GM21576 (cell line): ENCODE measurements around the gene PCDHGB3.
A peak's percentile ranks its signal among the peaks of the same experiment; 100 is the strongest.
"Not testable (repeated sequence)": the region's sequence is repeated elsewhere in the genome, so short reads cannot be mapped to it uniquely, and the experiment has no call there.

Experiments
- ATAC-seq: cut with Tn5 transposase; IDR thresholded peaks from one replicate; pipeline ENCODE4 v1.9.1; 2021; ENCODE audit warnings: mild to moderate bottlenecking, moderate library complexity; ENCODE audit not compliant: unreplicated experiment

Gene PCDHGB3

DNA sequence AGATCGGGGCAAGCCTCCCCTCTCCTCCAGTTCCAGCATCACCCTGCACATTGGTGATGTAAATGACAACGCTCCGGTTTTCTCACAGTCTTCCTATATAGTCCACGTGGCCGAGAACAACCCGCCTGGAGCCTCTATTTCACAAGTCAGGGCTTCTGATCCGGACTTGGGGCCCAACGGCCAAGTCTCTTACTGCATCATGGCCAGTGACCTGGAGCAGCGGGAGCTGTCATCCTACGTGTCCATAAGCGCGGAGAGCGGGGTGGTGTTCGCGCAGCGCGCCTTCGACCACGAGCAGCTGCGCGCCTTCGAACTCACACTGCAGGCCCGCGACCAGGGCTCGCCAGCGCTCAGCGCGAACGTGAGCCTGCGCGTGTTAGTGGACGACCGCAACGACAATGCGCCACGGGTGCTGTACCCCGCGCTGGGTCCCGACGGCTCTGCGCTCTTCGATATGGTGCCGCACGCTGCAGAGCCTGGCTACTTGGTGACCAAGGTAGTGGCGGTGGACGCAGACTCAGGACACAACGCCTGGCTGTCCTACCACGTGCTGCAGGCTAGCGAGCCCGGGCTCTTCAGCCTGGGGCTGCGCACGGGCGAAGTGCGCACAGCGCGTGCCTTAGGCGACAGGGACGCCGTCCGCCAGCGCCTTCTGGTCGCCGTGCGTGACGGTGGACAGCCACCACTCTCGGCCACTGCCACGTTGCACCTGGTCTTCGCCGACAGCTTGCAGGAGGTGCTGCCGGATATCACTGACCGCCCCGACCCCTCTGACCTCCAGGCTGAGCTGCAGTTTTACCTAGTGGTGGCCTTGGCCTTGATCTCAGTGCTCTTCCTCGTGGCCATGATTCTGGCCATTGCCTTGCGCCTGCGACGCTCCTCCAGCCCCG lies 19.4 kb downstream of the PCDHGB3 start:
- ATAC-seq, result no peak

- no peak for ATAC-seq
Observed at GRCh38 chr5:141392429-141393198, 22.6 kb downstream of the PCDHGB3 start, which contains the start of gene PCDHGA8. PCDHGA8 (plus strand) TSS chr5:141392633; CDS start chr5:141392814, 181 bp downstream.

GRCh38 chr5:141393267-141393666 lies 23.2 kb downstream of the PCDHGB3 start:
- ATAC-seq, result no peak

DNA sequence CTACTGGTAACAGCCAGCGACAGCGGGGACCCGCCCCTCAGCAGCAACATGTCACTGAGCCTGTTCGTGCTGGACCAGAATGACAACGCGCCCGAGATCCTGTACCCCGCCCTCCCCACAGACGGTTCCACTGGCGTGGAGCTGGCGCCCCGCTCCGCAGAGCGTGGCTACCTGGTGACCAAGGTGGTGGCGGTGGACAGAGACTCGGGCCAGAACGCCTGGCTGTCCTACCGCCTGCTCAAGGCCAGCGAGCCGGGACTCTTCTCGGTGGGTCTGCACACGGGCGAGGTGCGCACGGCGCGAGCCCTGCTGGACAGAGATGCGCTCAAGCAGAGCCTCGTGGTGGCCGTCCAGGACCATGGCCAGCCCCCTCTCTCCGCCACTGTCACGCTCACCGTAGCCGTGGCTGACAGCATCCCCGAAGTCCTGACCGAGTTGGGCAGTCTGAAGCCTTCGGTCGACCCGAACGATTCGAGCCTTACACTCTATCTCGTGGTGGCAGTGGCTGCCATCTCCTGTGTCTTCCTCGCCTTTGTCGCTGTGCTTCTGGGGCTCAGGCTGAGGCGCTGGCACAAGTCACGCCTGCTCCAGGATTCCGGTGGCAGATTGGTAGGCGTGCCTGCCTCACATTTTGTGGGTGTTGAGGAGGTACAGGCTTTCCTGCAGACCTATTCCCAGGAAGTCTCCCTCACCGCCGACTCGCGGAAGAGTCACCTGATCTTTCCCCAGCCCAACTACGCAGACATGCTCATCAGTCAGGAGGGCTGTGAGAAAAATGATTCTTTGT lies 24.6 kb downstream of the PCDHGB3 start:
- ATAC-seq, result not testable (repeated sequence)

GRCh38 chr5:141397756-141398551 lies 27.9 kb downstream of the PCDHGB3 start, which contains the start of gene PCDHGB5:
PCDHGB5 (plus strand) TSS chr5:141397947; CDS start chr5:141398128, 181 bp downstream.
- peak; percentile 91 for ATAC-seq

DNA sequence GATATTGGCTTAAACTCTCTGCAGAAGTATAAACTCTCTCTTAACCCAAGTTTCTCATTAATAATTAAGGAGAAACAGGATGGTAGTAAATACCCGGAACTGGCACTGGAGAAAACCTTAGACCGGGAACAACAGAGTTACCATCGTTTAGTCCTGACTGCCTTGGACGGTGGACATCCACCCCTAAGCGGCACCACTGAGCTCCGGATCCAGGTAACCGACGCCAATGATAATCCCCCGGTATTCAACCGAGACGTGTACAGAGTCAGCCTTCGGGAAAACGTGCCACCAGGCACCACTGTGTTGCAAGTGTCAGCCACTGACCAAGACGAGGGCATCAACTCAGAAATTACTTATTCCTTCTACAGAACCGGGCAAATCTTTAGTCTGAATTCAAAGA lies 28.6 kb downstream of the PCDHGB3 start:
- ATAC-seq, result no peak

DNA sequence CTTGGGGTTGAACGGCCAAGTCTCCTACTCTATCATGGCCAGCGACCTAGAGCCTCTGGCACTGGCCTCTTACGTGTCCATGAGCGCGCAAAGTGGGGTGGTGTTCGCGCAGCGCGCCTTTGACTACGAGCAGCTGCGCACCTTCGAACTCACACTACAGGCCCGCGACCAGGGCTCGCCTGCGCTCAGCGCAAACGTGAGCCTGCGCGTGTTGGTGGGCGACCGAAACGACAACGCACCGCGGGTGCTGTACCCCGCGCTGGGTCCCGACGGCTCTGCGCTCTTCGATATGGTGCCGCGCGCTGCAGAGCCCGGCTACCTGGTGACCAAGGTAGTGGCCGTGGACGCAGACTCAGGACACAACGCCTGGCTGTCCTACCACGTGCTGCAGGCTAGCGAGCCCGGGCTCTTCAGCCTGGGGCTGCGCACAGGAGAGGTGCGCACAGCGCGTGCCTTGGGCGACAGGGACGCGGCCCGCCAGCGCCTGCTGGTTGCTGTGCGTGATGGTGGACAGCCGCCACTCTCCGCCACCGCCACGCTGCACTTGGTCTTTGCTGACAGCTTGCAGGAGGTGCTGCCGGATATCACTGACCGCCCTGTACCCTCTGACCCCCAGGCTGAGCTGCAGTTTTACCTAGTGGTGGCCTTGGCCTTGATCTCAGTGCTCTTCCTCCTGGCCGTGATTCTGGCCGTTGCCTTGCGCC lies 29.7 kb downstream of the PCDHGB3 start:
- no peak for ATAC-seq

DNA sequence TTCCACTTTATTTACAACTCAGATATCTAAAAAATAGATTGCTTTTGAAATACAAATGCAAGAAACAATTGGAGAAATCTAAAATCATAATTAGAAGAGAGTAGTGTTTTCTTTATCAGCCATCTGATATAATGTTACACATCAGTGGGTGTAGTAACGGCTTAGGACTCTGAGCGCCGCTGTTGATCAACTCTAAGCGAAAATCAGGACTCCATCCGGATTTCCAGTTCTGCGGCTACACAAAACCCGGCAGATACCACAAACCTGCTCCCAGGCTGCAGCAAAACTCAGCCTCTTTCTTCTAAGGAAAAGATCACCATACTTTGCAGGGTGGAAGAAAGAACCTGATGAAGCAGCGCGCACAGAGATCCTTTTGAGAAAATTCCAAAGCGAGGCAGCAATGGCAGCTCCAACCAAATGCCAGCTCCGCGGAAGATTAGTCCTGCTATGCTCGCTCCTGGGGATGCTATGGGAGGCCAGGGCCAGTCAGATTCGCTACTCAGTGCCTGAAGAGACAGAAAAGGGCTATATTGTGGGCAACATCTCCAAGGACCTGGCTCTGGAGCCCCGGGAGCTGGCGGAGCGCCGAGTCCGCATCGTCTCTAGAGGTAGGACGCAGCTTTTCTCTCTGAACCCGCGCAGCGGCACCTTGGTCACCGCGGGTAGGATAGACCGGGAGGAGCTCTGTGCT lies 32.7 kb downstream of the PCDHGB3 start, which contains the start of gene PCDHGA9:
TSS of gene PCDHGA9 (plus strand) at position 226 of the 691 bp plus-strand sequence. CDS start at position 401, 175 bp downstream.
- ATAC-seq, result no peak

DNA sequence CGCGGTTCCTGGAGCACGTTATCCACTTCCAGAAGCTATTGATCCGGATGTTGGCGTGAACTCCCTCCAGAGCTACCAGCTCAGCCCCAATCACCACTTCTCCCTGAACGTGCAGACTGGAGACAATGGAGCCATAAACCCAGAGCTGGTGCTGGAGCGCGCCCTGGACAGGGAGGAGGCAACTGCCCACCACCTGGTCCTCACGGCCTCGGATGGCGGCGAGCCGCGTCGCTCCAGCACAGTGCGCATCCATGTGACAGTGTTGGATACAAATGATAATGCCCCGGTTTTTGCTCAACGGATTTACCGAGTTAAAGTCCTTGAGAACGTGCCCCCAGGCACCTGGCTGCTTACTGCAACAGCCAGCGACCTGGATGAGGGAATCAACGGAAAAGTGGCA lies 33.3 kb downstream of the PCDHGB3 start:
- no peak for ATAC-seq

GRCh38 chr5:141407790-141408505 lies 37.9 kb downstream of the PCDHGB3 start, which contains the start of gene PCDHGB6:
PCDHGB6 (plus strand) TSS chr5:141408021; CDS start chr5:141408203, 182 bp downstream.
- not testable (repeated sequence) for ATAC-seq

- ATAC-seq, result no peak
Observed at GRCh38 chr5:141409598-141410306, 39.7 kb downstream of the PCDHGB3 start.

DNA sequence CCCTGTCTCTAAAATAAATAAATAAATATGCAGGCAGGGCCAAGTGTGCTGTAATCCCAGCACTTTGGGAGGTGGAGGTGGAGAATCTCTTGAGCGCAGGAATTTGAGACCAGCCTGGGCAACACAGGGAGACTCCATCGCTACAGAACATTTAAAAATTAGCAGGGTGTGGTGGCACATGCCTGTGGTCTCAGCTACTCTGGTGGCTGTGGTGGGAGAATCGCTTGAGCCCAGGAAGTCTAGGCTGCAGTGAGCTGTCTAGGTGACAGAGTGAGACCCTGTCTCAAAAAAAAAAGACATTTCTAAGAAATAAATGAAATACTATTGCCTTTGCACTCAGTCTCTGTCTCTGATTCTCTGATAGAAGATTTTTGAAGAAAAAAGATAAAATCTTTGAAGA lies 41.5 kb downstream of the PCDHGB3 start:
- ATAC-seq, result no peak

GRCh38 chr5:141412854-141413539 lies 43.0 kb downstream of the PCDHGB3 start, which contains the start of gene PCDHGA10:
PCDHGA10 (plus strand) TSS chr5:141412987; CDS start chr5:141413176, 189 bp downstream.
- peak; percentile 83 for ATAC-seq

DNA sequence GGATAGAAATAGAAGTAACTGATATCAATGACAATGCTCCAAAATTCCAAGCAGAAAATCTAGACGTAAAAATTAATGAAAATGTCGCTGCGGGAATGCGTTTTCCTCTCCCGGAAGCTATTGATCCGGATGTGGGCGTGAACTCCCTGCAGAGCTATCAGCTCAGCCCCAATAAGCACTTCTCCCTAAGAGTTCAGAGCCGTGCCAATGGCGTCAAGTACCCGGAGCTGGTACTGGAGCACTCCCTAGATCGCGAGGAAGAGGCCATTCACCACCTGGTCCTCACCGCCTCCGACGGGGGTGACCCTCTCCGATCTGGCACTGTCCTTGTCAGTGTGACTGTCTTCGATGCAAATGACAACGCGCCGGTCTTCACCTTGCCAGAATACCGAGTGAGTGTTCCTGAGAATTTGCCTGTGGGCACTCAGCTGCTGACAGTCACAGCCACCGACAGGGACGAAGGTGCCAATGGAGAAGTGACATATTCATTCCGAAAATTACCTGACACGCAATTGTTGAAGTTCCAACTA lies 43.6 kb downstream of the PCDHGB3 start:
- no peak for ATAC-seq

DNA sequence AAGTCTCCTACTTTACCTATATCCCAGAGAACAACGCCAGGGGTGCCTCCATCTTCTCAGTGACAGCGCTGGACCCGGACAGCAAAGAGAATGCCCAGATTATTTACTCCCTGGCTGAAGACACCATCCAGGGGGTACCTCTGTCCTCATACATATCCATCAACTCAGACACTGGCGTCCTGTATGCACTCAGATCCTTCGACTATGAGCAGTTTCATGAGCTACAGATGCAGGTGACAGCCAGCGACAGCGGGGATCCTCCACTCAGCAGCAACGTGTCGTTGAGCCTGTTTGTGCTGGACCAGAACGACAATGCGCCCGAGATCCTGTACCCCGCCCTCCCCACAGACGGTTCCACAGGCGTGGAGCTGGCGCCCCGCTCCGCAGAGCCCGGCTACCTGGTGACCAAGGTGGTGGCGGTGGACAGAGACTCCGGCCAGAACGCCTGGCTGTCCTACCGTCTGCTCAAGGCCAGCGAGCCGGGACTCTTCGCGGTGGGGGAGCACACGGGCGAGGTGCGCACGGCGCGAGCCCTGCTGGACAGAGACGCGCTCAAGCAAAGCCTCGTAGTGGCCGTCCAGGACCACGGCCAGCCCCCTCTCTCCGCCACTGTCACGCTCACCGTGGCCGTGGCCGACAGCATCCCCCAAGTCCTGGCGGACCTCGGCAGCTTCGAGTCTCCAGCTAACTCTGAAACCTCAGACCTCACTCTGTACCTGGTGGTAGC lies 44.7 kb downstream of the PCDHGB3 start:
- ATAC-seq, result not testable (repeated sequence)

- ATAC-seq, result not testable (repeated sequence)
Observed at GRCh38 chr5:141415275-141415618, 45.2 kb downstream of the PCDHGB3 start.
